Cardiac septum (tissue), 1 donor: ENCODE data around the gene VWF. TPM values are rescaled to one million over a fixed set of nuclear protein-coding genes. Genes with fewer than 3 reads are reported as not detected.
A peak's percentile ranks its signal among the peaks of the same experiment; 100 is the strongest.
"Not testable (repeated sequence)": the region's sequence is repeated elsewhere in the genome, so short reads cannot be mapped to it uniquely, and the experiment has no call there.

ENCODE experiments used
- DNase-seq: peaks from one replicate; pipeline ENCODE4 v3.0.0-alpha.2; 2020; ENCODE audit warnings: low spot score
- intact Hi-C: fragments of 100-400 bp; cut with DNase I; formaldehyde crosslinking; loops from one replicate; pipeline ENCODE4 v1.14.0; 2022
- long read RNA-seq: library from polyadenylated mRNA; unstranded; transcript quantifications from one replicate; pipeline ENCODE4 v2.0.0, GENCODE V29; 2021
- total RNA-seq: library from RNA; stranded (reverse); fragmentation: NEBNext Ultra II Directional; extraction: Animal tissue kit (Norgen Biotek cat#: 25700); gene quantifications from one replicate; pipeline ENCODE4 v1.2.1, GENCODE V29; 2021
- donor health status: DM: no; HTN: no; CAD: no.

The VWF gene
- total RNA-seq, result 350 TPM
- long read RNA-seq, full-length matches to known transcripts, result 5 of 246 reads
- long read RNA-seq, partial matches to known transcripts, result 213 of 246 reads
- long read RNA-seq, other reads (novel, unspliced or antisense), result 28 of 246 reads

DNA sequence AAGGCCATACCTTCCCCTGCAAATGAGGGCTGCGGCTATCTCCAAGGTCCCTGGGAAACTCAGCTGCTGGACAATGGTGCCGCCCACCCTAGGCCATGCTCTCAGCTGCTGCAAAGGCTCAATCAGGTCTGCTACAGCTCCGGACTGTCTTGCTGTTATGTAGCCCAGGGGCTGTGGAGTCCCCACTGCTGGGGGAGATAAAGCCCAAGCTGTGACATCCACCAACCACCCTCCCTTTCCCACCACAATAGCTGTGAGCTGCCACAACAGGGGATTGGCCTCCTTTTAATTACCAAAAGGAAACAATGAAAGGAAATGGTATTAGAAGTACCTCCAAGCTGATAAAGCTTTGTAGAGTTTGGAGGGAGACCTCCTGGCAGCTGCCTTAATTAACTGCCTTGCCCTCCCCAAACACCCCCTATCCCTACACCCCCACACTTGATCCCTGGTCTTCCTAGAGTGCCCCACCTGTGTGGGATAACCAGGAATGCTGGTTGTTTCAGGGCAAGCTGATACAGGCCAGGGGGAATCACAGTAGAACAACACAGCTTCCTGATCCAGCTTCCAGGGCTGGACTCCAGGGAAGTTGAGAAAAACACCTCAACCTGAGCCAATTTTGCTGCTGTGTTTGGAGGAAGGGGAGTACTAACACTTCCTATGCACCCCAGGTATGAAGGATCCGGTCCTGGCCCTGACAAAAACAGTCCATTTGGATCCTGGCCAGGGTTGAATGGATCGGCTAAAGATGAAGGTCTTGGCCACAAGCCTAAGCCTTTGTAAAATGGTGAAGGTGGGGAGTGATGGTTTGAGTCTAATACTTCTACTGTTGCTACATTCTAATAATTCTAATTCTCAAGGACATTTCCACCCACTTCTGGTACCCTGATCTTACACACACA, at the start of gene VWF:
Gene VWF (minus strand): TSS at position 260 of the 899 bp plus-strand sequence. CDS start 1,474 bp downstream, outside the sequence.
- intact Hi-C loops, result loop anchor here (5.0 kb wide), 1 partner anchor 47 kb away; no protein-coding TSS in a partner anchor
- DNase-seq, result no peak

DNA sequence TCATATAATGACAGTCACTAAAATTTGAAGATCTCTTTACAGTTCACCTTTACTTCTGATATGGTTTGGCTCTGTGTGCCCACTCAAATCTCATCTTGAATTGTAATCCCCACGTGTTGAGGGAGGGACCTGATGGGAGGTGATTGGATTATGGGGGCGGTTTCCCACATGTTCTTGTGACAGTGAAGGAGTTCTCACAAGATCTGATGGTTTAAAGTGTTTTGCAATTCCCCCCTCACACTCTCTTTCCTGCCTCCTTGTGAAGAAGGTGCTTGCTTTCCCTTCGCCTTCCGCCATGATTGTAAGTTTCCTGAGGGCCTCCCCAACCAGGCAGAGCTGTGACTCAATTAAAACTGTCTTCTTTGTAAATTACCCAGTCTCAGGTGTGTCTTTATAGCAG, 48.4 kb upstream of the VWF start:
- intact Hi-C loops, result no loop called here
- DNase-seq, result no peak

DNA sequence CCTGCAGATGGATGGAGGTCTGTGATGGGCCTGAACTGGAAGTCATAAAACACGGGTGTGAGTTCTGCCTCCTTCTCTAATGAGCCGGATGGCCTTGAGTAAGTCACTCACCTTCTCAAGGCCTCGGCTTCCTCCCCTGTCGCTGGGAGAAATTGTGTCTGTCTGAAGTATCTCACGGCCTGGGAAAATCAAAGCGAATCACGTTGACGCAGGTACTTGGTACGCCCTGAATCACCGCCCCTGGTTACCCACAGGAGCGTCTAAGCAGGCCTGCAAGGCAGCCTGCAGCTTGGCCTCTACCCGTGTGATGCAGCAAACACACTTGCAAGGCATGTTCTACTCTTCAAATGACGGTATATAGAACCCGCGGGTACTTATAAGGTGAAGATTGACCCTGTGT, 47.6 kb upstream of the VWF start:
- intact Hi-C loops, result no loop called here
- no peak for DNase-seq

DNA sequence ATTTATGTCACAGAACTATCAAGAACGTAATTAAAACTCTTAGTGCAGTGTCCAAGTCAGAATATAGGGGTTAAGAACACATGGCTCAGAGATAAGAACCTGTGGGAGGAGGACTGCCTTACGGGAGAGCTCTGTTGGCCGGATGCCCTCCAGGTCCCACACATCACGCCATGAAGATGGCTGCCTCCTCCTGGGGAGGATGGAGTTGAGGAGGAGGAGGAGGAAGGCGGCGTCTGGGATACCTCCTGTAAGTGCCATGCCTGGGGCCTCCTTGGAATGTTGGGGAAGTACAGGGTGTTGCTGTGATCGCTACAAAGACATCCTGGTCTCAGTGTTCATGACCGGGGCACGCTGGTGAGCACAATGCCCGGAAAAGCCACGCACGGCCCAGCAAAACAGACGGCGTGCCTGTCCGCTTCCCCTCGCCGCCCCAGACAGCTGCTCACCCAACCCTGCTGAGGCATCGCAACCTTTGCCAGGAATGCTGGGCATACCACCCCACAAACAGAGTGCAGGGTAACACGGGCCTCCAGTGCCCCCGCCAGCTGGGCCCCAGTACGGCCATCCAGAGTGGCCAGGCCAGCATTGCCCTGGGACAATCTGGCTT, 47.0 kb upstream of the VWF start:
- intact Hi-C loops, result no loop called here
- DNase-seq, result peak; percentile 82

DNA sequence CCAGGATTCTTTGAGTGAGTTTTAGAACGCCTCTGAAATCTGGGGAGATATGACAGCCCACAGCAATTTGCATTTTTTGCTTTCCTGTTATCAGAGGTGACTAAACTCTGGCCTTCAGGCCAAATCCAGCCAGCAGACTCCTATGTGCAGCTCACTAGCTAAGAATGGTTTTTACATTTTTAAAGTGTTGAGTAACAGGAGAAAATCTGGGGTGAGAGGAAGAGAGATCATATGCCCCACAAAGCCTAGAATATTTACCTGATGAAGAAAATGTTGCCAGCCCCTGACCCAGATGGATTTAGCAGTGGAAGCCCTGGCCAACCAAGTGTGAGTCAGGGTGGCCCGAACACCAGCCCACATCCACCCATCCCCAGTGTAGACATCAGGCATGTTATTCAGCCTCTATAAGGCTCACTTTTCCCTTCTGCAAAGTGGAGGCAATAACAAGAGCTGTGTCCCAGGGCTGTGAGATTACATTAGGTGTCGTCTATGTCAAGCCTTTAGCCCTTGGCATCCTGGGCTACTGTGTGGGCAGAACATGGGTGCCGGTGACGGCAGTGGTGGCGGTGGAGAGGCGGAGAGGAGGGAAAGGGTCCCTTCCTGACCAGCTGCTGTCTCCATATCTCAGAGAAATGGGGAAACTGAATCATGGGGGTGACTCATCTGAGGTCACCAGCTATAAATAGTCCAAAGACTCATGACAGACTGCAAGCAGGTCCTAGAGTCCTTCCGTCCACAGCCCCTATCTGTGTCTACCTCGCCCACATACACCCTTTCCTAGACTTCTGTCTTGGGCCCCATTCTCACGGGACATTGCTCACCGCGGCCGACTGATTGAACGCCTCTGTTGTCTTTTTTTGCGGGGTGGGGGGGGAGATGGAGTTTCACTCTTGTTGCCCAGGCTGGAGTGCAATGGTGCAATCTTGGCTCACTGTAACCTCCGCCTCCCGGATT, 43.1 kb upstream of the VWF start:
- intact Hi-C loops, result loop anchor here (5.0 kb wide), 1 partner anchor 85 kb away; no protein-coding TSS in a partner anchor
- DNase-seq, result peak; percentile 86

DNA sequence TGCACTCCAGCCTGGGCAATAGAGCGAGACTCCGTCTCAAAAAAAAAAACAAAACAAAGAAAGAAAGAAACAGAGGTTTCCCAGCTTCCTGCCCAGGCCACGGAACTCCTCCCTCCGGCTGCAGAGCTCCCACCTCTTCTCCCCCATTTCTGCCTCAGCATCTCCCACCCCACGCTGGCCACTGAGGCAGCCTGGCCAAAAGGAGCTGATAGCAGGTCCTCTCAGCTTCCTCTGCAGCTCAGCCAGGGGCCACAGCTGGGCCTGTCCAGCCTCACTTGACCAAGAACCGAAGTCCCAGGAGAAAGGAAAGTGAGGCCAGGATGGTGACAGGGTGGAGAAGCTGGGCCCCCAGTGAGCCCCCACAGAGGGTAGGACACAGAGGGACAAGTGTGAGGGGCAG, 42.3 kb upstream of the VWF start:
- intact Hi-C loops, result loop anchor here (5.0 kb wide), 1 partner anchor 85 kb away; no protein-coding TSS in a partner anchor
- DNase-seq, result no peak

DNA sequence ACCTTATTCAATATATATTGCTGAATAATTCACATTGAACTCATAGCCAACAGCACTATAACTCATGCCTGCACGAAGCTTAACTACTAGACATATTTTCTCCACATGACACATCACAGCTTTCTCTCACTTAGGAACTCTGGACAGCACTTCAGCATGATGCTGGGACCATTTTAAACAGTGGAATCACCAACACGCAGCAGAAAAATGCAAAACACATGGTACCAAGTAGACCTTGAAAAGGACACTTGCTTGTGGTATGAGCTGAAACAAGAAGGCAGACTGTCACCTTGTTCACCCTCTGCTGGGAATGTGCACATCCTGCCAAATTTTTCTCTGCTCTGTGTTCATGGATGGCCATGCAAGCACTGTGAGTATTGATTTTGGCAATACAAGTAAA, 40.9 kb upstream of the VWF start:
- no peak for DNase-seq
- intact Hi-C loops, result loop anchor here (5.0 kb wide), 1 partner anchor 83 kb away; no protein-coding TSS in a partner anchor

DNA sequence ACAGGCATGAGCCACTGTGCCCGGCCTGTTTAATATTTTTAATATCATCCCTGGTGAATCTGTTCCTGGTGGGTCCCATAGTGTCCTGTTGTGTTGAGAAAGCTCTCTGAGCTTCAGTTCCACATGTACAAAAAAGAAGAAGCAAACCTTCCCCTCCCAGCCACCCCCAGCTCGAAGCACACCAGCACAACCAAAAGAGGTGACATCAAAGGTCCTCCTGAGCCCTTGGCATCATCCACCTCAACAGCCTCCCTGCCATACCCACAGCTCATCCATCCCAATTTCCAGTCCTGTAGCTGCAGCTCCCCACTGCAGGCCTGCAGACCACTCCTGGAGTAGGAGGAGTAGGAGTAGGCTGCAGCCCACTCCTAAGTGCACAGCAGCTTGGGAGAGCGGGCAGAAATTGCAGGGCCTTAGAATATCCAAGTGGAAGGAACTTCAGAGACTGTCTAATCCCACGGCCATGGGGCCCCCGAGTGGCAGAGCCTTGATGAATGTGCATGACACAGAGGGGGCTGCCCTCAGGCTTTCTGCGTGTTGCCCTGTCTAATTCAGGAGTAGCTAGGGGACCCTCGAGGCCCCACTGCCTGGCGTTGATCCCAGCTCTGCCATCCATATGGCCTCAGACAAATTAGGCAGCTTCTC, 39.1 kb upstream of the VWF start:
- intact Hi-C loops, result no loop called here

DNA sequence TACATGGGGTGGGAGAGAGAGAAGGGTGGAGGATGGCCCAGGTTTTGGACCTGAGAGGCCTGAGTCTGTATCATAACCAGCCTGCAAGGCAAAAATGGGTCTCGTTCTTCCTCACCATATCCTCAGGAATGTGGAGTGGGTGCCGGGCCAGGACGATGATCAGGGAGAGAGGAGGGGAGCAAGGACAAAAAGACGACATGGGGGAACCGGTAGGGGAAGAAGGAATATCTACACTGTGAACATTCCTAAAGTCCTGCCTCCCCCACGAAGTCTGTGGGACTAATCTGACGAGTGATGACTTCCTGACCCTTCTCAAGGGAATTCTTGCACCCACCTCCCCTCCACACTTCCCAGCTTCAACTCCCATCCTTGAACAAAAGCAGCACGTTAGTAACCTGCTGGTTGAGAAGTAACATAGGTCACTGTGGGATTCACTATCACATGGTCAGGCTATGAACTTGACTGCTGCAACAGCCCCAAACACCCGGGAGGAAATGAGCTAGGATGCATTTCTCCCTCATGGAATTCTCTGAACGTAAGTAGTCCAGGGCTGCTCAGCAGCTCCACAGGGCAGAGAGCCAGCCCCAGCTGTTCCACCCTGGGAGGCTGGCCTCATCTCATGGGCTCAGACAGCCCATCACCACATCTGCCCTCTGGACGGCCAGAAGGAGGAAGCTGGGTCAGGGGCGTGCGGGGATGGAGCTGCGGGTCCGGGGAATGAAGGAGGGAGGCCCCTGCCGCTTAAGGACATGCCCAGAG, 36.8 kb upstream of the VWF start:
- DNase-seq, result no peak
- intact Hi-C loops, result no loop called here

More for the DNA sequence above, 39.1 kb upstream of the VWF start:
- DNase-seq, result no peak

DNA sequence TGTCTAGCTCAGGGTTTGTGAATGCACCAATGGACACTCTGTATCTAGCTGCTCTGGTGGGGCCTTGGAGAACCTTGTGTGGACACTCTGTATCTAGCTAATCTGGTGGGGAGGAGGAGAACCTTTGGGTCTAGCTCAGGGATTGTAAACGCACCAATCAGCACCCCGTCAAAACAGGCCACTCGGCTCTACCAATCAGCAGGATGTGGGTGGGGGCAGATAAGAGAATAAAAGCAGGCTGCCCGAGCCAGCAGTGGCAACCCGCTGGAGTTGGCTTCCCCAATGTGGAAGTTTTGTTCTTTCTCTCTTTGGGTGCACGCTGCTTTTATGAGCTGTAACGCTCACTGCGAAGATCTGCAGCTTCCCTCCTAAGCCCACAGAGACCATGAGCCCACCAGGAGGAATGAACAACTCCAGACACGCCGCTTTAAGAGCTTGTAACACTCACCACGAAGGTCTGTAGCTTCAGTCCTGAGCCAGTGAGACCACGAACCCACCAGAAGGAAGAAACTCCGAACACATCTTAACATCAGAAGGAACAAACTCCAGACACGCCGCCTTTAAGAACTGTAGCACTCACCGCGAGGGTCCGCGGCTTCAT, 35.7 kb upstream of the VWF start:
- intact Hi-C loops, DNase-seq: not testable (repeated sequence)

DNA sequence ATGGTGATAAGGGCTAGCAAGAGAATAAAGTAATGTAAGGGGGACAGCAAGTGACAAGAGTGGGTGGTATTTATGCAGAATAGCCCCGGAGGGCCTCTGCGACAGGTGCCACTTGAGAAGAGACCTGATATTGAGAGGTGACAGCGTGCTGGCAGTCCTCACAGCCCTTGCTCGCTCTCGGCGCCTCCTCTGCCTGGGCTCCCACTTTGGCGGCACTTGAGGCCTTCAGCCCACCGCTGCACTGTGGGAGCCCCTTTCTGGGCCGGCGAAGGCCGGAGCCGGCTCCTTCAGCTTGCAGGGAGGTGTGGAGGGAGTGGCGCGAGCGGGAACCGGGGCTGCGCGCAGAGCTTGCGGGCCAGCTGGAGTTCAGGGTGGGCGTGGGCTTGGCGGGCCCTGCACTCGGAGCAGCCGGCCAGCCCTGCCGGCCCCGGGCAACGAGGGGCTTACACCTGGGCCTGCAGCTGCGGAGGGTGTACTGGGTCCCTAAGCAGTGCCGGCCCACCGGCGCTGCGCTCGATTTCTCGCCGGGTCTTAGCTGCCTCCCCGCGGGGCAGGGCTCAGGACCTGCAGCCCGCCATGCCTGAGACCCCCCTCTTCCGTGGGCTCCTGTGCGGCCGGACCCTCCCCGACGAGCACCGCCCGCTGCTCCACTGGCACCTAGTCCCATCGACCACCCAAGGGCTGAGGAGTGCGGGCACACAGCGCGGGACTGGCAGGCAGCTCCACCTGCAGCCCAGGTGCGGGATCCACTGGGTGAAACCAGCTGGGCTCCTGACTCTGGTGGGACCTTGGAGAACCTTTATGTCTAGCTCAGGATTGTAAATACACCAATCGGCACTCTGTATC, 34.9 kb upstream of the VWF start:
- intact Hi-C loops, DNase-seq: not testable (repeated sequence)

DNA sequence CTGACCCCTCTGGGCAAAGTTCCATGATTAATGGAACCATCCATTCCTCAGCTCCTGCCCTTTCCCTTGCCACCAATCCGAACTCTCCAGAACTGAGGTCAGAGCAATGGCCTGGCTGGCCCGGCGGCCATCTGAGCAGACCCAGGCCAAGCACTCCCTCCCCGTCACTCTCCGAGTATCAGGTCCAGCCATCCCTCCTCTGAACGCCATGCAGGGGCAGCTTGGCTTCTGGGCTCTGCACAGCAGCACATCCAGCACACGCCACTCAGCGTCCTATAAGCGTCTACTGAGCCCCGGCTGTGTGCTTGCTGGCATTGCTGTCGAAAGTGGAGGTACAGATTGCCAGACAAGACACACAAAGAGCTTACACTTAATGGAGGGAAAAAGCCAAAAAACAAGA, 34.3 kb upstream of the VWF start:
- no peak for DNase-seq
- intact Hi-C loops, result no loop called here

DNA sequence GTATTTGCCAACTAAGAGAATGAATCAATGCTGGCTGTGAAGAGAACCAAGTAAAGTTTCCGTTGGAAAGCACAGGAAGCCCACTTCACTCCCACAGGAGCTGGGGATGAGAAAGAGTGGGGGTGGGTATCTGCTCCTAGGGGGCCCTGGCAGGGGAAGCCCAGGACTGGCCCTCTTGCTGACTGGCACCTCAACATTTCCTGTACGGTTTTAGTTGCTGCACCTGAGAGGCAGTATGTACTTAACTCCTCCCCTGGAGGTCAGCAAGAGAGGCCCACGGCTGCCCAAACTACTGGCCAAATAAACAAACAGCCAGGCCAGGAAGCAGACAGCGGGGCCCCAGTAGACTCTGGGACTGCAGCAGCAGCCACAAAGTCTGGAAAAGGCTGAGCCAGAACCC, 33.8 kb upstream of the VWF start:
- intact Hi-C loops, result no loop called here
- no peak for DNase-seq

DNA sequence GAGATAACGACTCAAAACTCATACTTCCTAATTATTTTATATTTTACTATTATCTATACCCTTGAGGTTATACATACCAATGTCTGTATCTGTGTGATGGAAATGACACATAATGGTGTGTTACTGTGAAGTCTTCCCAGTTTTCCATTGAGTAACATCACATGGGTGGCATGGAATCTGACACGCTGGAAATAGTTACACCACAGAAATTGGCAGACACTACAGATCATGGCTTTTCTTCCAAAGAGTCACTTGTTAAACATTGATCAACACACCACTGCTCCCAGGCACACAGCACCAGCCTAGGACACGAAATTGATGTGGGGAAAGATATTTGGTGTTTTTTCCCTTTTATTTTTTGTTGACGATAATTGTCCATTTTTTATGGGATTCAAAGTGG, 33.0 kb upstream of the VWF start:
- intact Hi-C loops, result no loop called here

DNA sequence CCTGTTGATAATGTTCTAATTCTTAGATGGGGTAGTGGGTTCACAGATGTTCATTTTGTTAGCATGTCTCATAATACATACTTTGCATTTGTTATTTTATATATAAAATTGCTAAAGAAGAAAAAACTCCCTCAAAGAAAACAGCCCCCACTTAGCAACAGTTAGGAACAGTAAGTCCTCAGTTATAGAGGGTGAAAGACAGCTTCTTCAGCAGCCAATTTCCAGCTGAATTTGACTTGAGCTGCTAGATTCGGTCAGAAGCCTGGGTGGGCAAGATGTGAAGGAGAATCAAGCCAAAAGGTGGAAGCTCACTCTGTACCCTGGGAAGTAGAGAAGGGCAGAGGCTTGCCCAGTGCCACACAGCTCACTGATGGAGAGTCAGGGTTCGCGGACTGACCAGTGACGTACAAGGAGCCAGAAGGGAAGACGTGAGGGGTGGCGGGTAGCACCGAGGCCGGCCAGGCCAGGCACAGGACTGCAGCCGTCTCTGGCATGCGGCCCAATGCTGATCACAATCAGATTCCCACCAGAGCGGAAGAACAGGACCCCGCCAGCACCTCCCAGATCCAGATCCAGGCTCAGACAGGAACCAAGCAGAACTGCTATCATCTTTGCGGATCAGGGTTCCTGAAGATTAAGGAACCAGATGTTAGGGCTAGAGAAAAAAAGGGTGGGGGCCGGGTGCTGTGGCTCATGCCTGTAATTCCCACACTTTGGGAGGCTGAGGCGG, 30.4 kb upstream of the VWF start:
- peak; percentile 85 for DNase-seq
- intact Hi-C loops, result no loop called here

More for the DNA sequence above, 33.0 kb upstream of the VWF start:
- no peak for DNase-seq

DNA sequence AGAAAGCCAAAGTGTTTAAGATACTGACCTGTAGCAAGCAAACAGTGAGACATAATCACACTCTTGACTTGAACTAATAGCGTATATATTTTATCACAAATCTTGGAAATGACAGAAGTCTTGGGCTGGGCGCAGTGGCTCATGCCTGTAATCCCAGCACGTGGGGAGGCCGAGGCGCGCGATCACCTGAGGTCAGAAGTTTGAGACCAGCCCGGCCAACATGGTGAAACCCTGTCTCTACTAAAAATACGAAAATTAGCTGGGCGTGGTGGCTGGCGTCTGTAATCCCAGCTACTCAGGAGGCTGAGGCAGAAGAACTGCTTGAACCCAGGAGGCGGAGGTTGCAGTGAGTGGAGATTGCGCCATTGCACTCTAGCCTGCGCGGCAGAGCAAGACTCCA, 24.3 kb upstream of the VWF start:
- intact Hi-C loops, result not testable (repeated sequence)

More for the DNA sequence above, 24.3 kb upstream of the VWF start:
- DNase-seq, result not testable (repeated sequence)
